Measurements from ENCODE around the gene CAMK2A. TPM values are rescaled to one million over a fixed set of nuclear protein-coding genes. Genes with fewer than 3 reads are reported as not detected.

The CAMK2A gene
- total RNA-seq, 1 experiment from 2014 or later, result 0.33 TPM

- Histone ChIP-seq H3K4me1 (ENCODE audit: insufficient read depth, low read length) (no peaks in the 10 kb centered on the region), H3T11ph (ENCODE audit: low read length) (no peak overlapping the region), H3K18ac (ENCODE audit: insufficient read length, low read depth, low read length) (no peak overlapping the region), H2BK15ac (ENCODE audit: low read depth, low read length) (no peak overlapping the region), H3K23ac (ENCODE audit: insufficient read length, low read depth, low read length) (no peak overlapping the region), H2BK12ac (ENCODE audit: insufficient read length, low read depth, low read length) (no peak overlapping the region), H3K27me3 (ENCODE audit: insufficient read depth, low read length) (no peaks in the 10 kb centered on the region), H2BK20ac (ENCODE audit: low read depth, low read length, poor library complexity, severe bottlenecking) (no peak overlapping the region), H3K9me3 (ENCODE audit: control insufficient read depth, low read depth, low read length) (no peaks in the 10 kb centered on the region), H2BK5ac (ENCODE audit: insufficient read length, low read length) (no peak overlapping the region), H3K23me2 (ENCODE audit: insufficient read length, low read depth, low read length, poor library complexity, severe bottlenecking) (no peaks in the 10 kb centered on the region), H4K5ac (ENCODE audit: insufficient read length, low read depth, low read length) (no peak overlapping the region), H4K8ac (replicated peaks; ENCODE audit: insufficient read length, low read depth, low read length) (no peak overlapping the region), H2BK120ac (ENCODE audit: low read depth, low read length, poor library complexity, severe bottlenecking) (no peak overlapping the region), H4K91ac (ENCODE audit: insufficient read length, low read depth, low read length) (no peak overlapping the region), H2AFZ (ENCODE audit: low read length) (no peak overlapping the region), H3K4me2 (ENCODE audit: insufficient read depth, insufficient read length, low read length) (no peak overlapping the region), H3K14ac (ENCODE audit: insufficient read depth, low read length) (no peak overlapping the region), H3K56ac (ENCODE audit: insufficient read length, low read depth, low read length) (no peak overlapping the region), H3K9ac (ENCODE audit: extremely low read depth, insufficient read length, low read length) (no peak overlapping the region), H3K4ac (ENCODE audit: low read depth, low read length) (no peak overlapping the region), H3K79me1 (ENCODE audit: insufficient read depth, low read depth, low read length, poor library complexity, severe bottlenecking) (no peaks in the 10 kb centered on the region), H3K79me2 (ENCODE audit: insufficient read depth, low read length) (no peaks in the 10 kb centered on the region), H3K27ac (ENCODE audit: insufficient read length, low read depth, low read length) (no peak overlapping the region), H2AK5ac (ENCODE audit: insufficient read length, low read length) (no peak overlapping the region), H4K20me1 (ENCODE audit: control insufficient read depth, insufficient read depth, insufficient read length) (no peaks in the 10 kb centered on the region)
- Mint-ChIP-seq H3K27ac (peak overlapping the region in 1 of 3 experiments; percentile 18; a peak in 1 of 7 replicates), H3K36me3 (ENCODE audit: insufficient read depth in 1 of 3, low read depth in 3 of 3) (no peaks in the 10 kb centered on the region), H3K27me3 (ENCODE audit: low read depth) (peaks cover 12% of the 10 kb centered on the region), H3K9me3 (no peaks in the 10 kb centered on the region), H3K4me3 (no peak overlapping the region), H3K4me1 (peaks cover 0 to 13% of the 10 kb centered on the region in 2 experiments; a peak in 3 of 4 replicates)
- DNase-seq, result no peak
- TF ChIP-seq CTCF (conservative IDR thresholded peaks at IDR 0.05), result no peak
- no CpG with 5 or more reads among the region's 7 CpGs for WGBS (ENCODE audit: extremely low coverage, insufficient read length, low lambda C conversion rate)
These were observed 66.1 kb downstream of the CAMK2A start for GRCh38 chr5:150223474-150223873.

Data from H9 (cell line).